GM12878 (cell line): ENCODE data around the gene CHD1. TPM values are rescaled to one million over a fixed set of nuclear protein-coding genes. Genes with fewer than 3 reads are reported as not detected.

Experiments used
- ATAC-seq: fragments of 200-7000 bp; cut with Tn5 transposase; 3 replicates; pipeline ENCODE4 v1.9.1; 2020; ENCODE audit warnings: mild to moderate bottlenecking, moderate library complexity
- BruUV-seq: library from RNA; stranded (reverse); fragments of 400-500 nt; replicated peaks from 2 replicates; lab custom pipeline; 2021; lab: Mats Ljungman, UMichigan
- CTCF ChIA-PET: fragments of 300-600 bp; sonication (Branson Sonifier 250); formaldehyde crosslinking; extraction: SDS; loops from one replicate; lab custom pipeline; 2021; ENCODE audit warnings: inconsistent platforms; lab: Yijun Ruan, JAX
- POLR2A ChIA-PET: fragments of 350-600 bp; formaldehyde crosslinking; extraction: SDS; loops from one replicate; lab custom pipeline; 2021; ENCODE audit warnings: inconsistent platforms; lab: Charles Lee
- RAD21 ChIA-PET: fragments of 300-600 bp; sonication (Branson Sonifier 250); formaldehyde crosslinking; loops from one replicate; lab custom pipeline; 2023; ENCODE audit warnings: antibody characterized with exemption; ENCODE audit not compliant: unreplicated experiment; lab: Charles Lee
- SMC1A ChIA-PET: fragments of 300-600 bp; sonication (Branson Sonifier 250); formaldehyde crosslinking; loops from one replicate; lab custom pipeline; 2023; ENCODE audit not compliant: unreplicated experiment, uncharacterized antibody; lab: Charles Lee
- DNase-seq: peaks from one replicate; pipeline ENCODE4 v3.0.0-alpha.2; 2011; ENCODE audit warnings: low read depth, low spot score
- FAIRE-seq: peaks from 3 replicates; lab custom pipeline; 2011; peaks lifted over from hg19 to GRCh38; lab: Jason Lieb, UNC
- H2AFZ ChIP-seq: 2 replicates; pipeline ENCODE4 v1.6.0; 2011; ENCODE audit warnings: low read depth, low read length, control low read depth; ENCODE audit not compliant: control insufficient read depth
- H3K27ac ChIP-seq: 2 replicates; pipeline ENCODE4 v1.5.1; 2011; ENCODE audit warnings: control low read depth; ENCODE audit not compliant: control insufficient read depth, insufficient read depth
- H3K27me3 ChIP-seq, 2 experiments: replicated peaks in 1 of 2; 2 replicates each; pipeline versions ENCODE4 v1.6.0 to v1.6.1; 2011; ENCODE audit warnings: low read length in 1 of 2; ENCODE audit not compliant: control insufficient read depth in 2 of 2, insufficient read depth in 2 of 2
- H3K36me3 ChIP-seq, 2 experiments: 2 replicates each; pipeline ENCODE4 v1.5.1; 2011; ENCODE audit warnings: low read length in 1 of 2; ENCODE audit not compliant: control insufficient read depth in 2 of 2, insufficient read depth in 2 of 2
- H3K4me1 ChIP-seq: 2 replicates; pipeline ENCODE4 v1.6.1; 2011; ENCODE audit warnings: mild to moderate bottlenecking, low read length, moderate library complexity, mixed read lengths; ENCODE audit not compliant: control insufficient read depth, insufficient read depth
- H3K4me2 ChIP-seq: 2 replicates; pipeline ENCODE4 v1.6.0; 2011; ENCODE audit warnings: control low read depth; ENCODE audit not compliant: control insufficient read depth, insufficient read depth
- H3K4me3 ChIP-seq: fragments of 200-600 bp; sonication (generic); 2 replicates; pipeline ENCODE4 v1.5.1; 2016
- H3K79me2 ChIP-seq: 2 replicates; pipeline ENCODE4 v1.6.0; 2011; ENCODE audit warnings: low read length; ENCODE audit not compliant: control insufficient read depth, insufficient read depth
- H3K9ac ChIP-seq: 2 replicates; pipeline ENCODE4 v1.8.0; 2011; ENCODE audit warnings: low read length, control low read depth, mixed read lengths; ENCODE audit not compliant: control insufficient read depth, insufficient read depth
- H3K9me3 ChIP-seq: replicated peaks from 3 replicates; pipeline ENCODE4 v1.5.1; 2011; ENCODE audit warnings: mild to moderate bottlenecking, low read length; ENCODE audit not compliant: control insufficient read depth, insufficient read depth
- H4K20me1 ChIP-seq: 2 replicates; pipeline ENCODE4 v1.6.0; 2011; ENCODE audit not compliant: control insufficient read depth, insufficient read depth
- ATF7 ChIP-seq: fragments of 450-650 bp; IDR thresholded peaks from 2 replicates; pipeline ENCODE4 v1.6.1; 2016; ENCODE audit warnings: low read depth, mild to moderate bottlenecking
- BACH1 ChIP-seq: fragments of 450-650 bp; IDR thresholded peaks from 2 replicates; pipeline ENCODE4 v1.6.1; 2017; ENCODE audit warnings: mild to moderate bottlenecking, borderline replicate concordance
- BCL11A ChIP-seq: IDR thresholded peaks from 2 replicates; pipeline ENCODE4 v1.6.1; 2011; ENCODE audit warnings: low read depth, low read length
- CHD1 ChIP-seq: IDR thresholded peaks from 2 replicates; pipeline ENCODE4 v1.6.1; 2012; ENCODE audit warnings: low read depth, low read length, improper control_type of control experiment
- DPF2 ChIP-seq: fragments of 450-650 bp; IDR thresholded peaks from 2 replicates; pipeline ENCODE4 v1.6.1; 2017; ENCODE audit warnings: mild to moderate bottlenecking
- HCFC1 ChIP-seq: fragments of 150-350 bp; IDR thresholded peaks from 2 replicates; pipeline ENCODE4 v1.6.1; 2014; ENCODE audit warnings: low read length
- HDAC2 ChIP-seq: fragments of 200-600 bp; sonication (generic); IDR thresholded peaks from 2 replicates; pipeline ENCODE4 v1.6.1; 2017
- PBX3 ChIP-seq: IDR thresholded peaks from 2 replicates; pipeline ENCODE4 v1.6.1; 2011; ENCODE audit warnings: mild to moderate bottlenecking, low read depth, low read length, moderate library complexity; ENCODE audit not compliant: insufficient replicate concordance
- POLR2AphosphoS5 ChIP-seq: IDR thresholded peaks from 2 replicates; pipeline ENCODE4 v1.6.1; 2011; ENCODE audit warnings: mild to moderate bottlenecking, low read length, inconsistent platforms
- REST ChIP-seq: IDR thresholded peaks from 2 replicates; pipeline ENCODE4 v1.6.1; 2012; ENCODE audit warnings: mild to moderate bottlenecking, low read depth, low read length
- USF1 ChIP-seq: IDR thresholded peaks from 2 replicates; pipeline ENCODE4 v1.6.1; 2011; ENCODE audit warnings: borderline replicate concordance, low read depth, mild to moderate bottlenecking, moderate library complexity, mixed read lengths, low read length; ENCODE audit not compliant: insufficient read depth; ENCODE audit errors: extremely low read length
- ZNF274 ChIP-seq: IDR thresholded peaks from one replicate; pipeline ENCODE4 v1.8.0; 2011; ENCODE audit not compliant: insufficient read length, insufficient read depth
- WGBS: methylation state at CpG from one replicate; pipeline ENCODE4 v1.1.6; 2016; ENCODE audit warnings: low lambda C conversion rate; ENCODE audit not compliant: insufficient replicate concordance, insufficient coverage; ENCODE audit errors: missing lambda C conversion rate; 5-methylcytosine and 5-hydroxymethylcytosine counted together
- in situ Hi-C: fragments of 300-500 bp; cut with MboI; formaldehyde crosslinking; loops from 9 replicates; pipeline ENCODE4 v1.14.3; 2018; ENCODE audit warnings: mixed read lengths
- intact Hi-C: fragments of 100-400 bp; cut with micrococcal nuclease; formaldehyde crosslinking; loops from one replicate; pipeline ENCODE4 v1.14.2; 2022; ENCODE audit not compliant: unreplicated experiment
- polyA plus RNA-seq, 11 experiments: library from polyadenylated mRNA; depleted of rRNA in 4 of 11; unstranded in 6 of 11; stranded (reverse) in 5 of 11; fragments of >200 nt; fragmentation: Nextera tagmentation in 4 of 11; fragmentation: Illumina TruSeq in 1 of 11; extraction: Ambion mirVana in 4 of 11; extraction: Trizol in 1 of 11; gene quantifications; 1 replicate in 1 of 11; 2 replicates in 10 of 11; pipeline versions ENCODE4 v1.2.1 to v1.2.3, GENCODE V29; 2011 to 2016; ENCODE audit warnings: inconsistent platforms in 2 of 11, missing spikeins in 2 of 11, low read depth in 1 of 11
- total RNA-seq, 4 experiments: library from RNA; depleted of rRNA in 3 of 4; stranded (reverse); fragments of >200 nt in 3 of 4; fragmentation: Illumina TruSeq in 1 of 4; extraction: Trizol in 1 of 4; gene quantifications; 2 replicates each; pipeline versions ENCODE4 v1.2.1 to v1.2.3, GENCODE V29; 2013 to 2021

Gene CHD1
- total and polyA plus RNA-seq, 10 of the 15 experiments (the other 5 are each of a cell fraction or from before 2014, with no cell fraction given) = 25.5 to 158 (median 50.5) TPM

GRCh38 chr5:98963019-98963418, 34.2 kb upstream of the CHD1 start:
- Histone ChIP-seq H3K9ac (no peak overlapping the region), H3K4me3 (no peak overlapping the region), H3K4me2 (no peak overlapping the region), H3K9me3 (no peaks in the 10 kb centered on the region), H3K36me3 (no peaks in the 10 kb centered on the region), H3K27ac (no peak overlapping the region), H4K20me1 (no peaks in the 10 kb centered on the region), H2AFZ (no peak overlapping the region), H3K79me2 (no peaks in the 10 kb centered on the region), H3K27me3 (no peaks in the 10 kb centered on the region), H3K4me1 (no peaks in the 10 kb centered on the region)
- TF ChIP-seq BCL11A (no peak), ATF7 (no peak), HDAC2 (no peak), POLR2AphosphoS5 (no peak)
- intact Hi-C loops = no loop called here
- no peak for ATAC-seq
- BruUV-seq = no TSS peak
- in situ Hi-C loops = no loop called here
- CTCF ChIA-PET = interaction anchor here (0.9 to 1.1 kb wide), 2 partner anchors 34 to 63 kb away, joined by 3 read pairs; no protein-coding TSS in a partner anchor
- SMC1A ChIA-PET = interaction anchor here (0.7 kb wide), 2 partner anchors 33 to 398 kb away, joined by 3 read pairs; no protein-coding TSS in a partner anchor
- no peak for FAIRE-seq
- POLR2A ChIA-PET = no interaction called here
- 97% methylated on average over 3 of the region's 3 CpGs for WGBS
- no peak for DNase-seq
- RAD21 ChIA-PET = interaction anchor here (0.6 to 1.2 kb wide), 2 partner anchors 13 to 65 kb away, joined by 3 read pairs; no protein-coding TSS in a partner anchor

- H3K79me2 ChIP-seq = no peaks in the 10 kb centered on the region
- H3K4me1 ChIP-seq = no peaks in the 10 kb centered on the region
- no peaks in the 10 kb centered on the region for H3K9me3 ChIP-seq
- no peak for DNase-seq
- peak; percentile 36; the same call in 2 of the 3 replicates for ATAC-seq
- no peaks in the 10 kb centered on the region for H3K36me3 ChIP-seq
- in situ Hi-C loops = no loop called here
- no TSS peak for BruUV-seq
- no peaks in the 10 kb centered on the region for H4K20me1 ChIP-seq
- ChIA-PET SMC1A (interaction anchor here (0.7 kb wide), 2 partner anchors 33 to 397 kb away, joined by 3 read pairs; no protein-coding TSS in a partner anchor), RAD21 (interaction anchor here (0.6 to 1.2 kb wide), 2 partner anchors 14 to 65 kb away, joined by 3 read pairs; no protein-coding TSS in a partner anchor), CTCF (interaction anchor here (0.9 to 1.1 kb wide), 2 partner anchors 33 to 63 kb away, joined by 3 read pairs; no protein-coding TSS in a partner anchor), POLR2A (no interaction called here)
- no peak overlapping the region; the same call in 1 of the 2 replicates for H3K4me2 ChIP-seq
- no peak overlapping the region for H3K27ac ChIP-seq
- H2AFZ ChIP-seq = no peak overlapping the region
- no peaks in the 10 kb centered on the region for H3K27me3 ChIP-seq
- H3K4me3 ChIP-seq = no peak overlapping the region
- intact Hi-C loops = no loop called here
- FAIRE-seq = no peak
- no peak overlapping the region for H3K9ac ChIP-seq
- TF ChIP-seq PBX3 (no peak), CHD1 (no peak), BACH1 (no peak), HCFC1 (no peak), REST (no peak), DPF2 (no peak), USF1 (no peak), ZNF274 (no peak)
Observed at GRCh38 chr5:98962587-98962986, 33.8 kb upstream of the CHD1 start.
